ENCODE data around the gene EPB42. TPM values are rescaled to one million over a fixed set of nuclear protein-coding genes. Genes with fewer than 3 reads are reported as not detected.

The EPB42 gene
- not detected in 2 replicates for polyA plus RNA-seq (2014; cell fraction: cytosol; rRNA removed)
- not detected in 2 replicates for polyA plus RNA-seq (2014; cell fraction: nucleus; rRNA removed)

GRCh38 chr15:43220991-43221403, at the start of gene EPB42:
TSS of gene EPB42 (minus strand) at chr15:43221018. CDS start at chr15:43220825, 193 bp downstream.
- peak; percentile 47 for DNase-seq (ENCODE audit: low spot score)

- no peak for DNase-seq (ENCODE audit: low spot score)
Observed at GRCh38 chr15:43270113-43270665, 49.4 kb upstream of the EPB42 start.

- peak; percentile 22 for DNase-seq (ENCODE audit: low spot score)
Observed at GRCh38 chr15:43268111-43269105, 47.6 kb upstream of the EPB42 start.

GRCh38 chr15:43267439-43267838, 46.6 kb upstream of the EPB42 start:
- no peak for DNase-seq (ENCODE audit: low spot score)

GRCh38 chr15:43266834-43267233, 46.0 kb upstream of the EPB42 start, which contains the start of gene TGM5:
TSS of gene TGM5 (minus strand) at chr15:43266928. CDS start at chr15:43266849, 79 bp downstream.
- DNase-seq (ENCODE audit: low spot score) = no peak

- no peak for DNase-seq (ENCODE audit: low spot score)
Observed at GRCh38 chr15:43266386-43266785, 45.6 kb upstream of the EPB42 start.

GRCh38 chr15:43260011-43260615, 39.3 kb upstream of the EPB42 start:
- DNase-seq (ENCODE audit: low spot score) = no peak

- no peak for DNase-seq (ENCODE audit: low spot score)
Observed at GRCh38 chr15:43258781-43259180, 38.0 kb upstream of the EPB42 start.

- DNase-seq (ENCODE audit: low spot score) = no peak
Observed at GRCh38 chr15:43256341-43256740, 35.5 kb upstream of the EPB42 start.

- DNase-seq (ENCODE audit: low spot score) = no peak
Observed at GRCh38 chr15:43255376-43255775, 34.6 kb upstream of the EPB42 start.

GRCh38 chr15:43253431-43254403, 32.9 kb upstream of the EPB42 start:
- no peak for DNase-seq (ENCODE audit: low spot score)

- no peak for DNase-seq (ENCODE audit: low spot score)
Observed at GRCh38 chr15:43251871-43252250, 31.0 kb upstream of the EPB42 start.

GRCh38 chr15:43251185-43251870, 30.5 kb upstream of the EPB42 start:
- no peak for DNase-seq (ENCODE audit: low spot score)

GRCh38 chr15:43250785-43251184, 30.0 kb upstream of the EPB42 start:
- no peak for DNase-seq (ENCODE audit: low spot score)

- no peak for DNase-seq (ENCODE audit: low spot score)
Observed at GRCh38 chr15:43249699-43250203, 28.9 kb upstream of the EPB42 start.

GRCh38 chr15:43249236-43249635, 28.4 kb upstream of the EPB42 start:
- DNase-seq (ENCODE audit: low spot score) = no peak

GRCh38 chr15:43246261-43246774, 25.5 kb upstream of the EPB42 start:
- DNase-seq (ENCODE audit: low spot score) = no peak

- no peak for DNase-seq (ENCODE audit: low spot score)
Observed at GRCh38 chr15:43244092-43244491, 23.3 kb upstream of the EPB42 start.

GRCh38 chr15:43243020-43243645, 22.3 kb upstream of the EPB42 start:
- no peak for DNase-seq (ENCODE audit: low spot score)
